ENCODE measurements around the gene ARPC5L.
"Not testable (repeated sequence)": the region's sequence is repeated elsewhere in the genome, so short reads cannot be mapped to it uniquely, and the experiment has no call there.

Gene ARPC5L

DNA sequence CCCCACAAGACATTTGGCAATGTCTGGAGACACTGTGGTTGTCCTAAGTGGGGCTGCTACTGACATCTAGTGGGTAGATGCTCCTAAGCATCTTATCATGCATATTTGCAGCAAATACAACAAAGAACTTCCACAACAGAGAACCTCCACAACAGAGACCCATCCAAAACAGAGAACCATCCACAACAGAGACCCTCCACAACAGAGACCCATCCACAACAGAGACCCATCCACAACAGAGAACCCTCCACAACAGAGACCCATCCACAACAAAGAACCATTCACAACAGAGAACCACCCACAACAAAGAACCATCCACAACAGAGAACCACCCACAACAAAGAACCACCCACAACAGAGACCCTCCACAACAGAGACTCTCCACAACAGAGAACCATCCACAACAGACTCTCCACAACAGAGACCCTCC, 32.8 kb downstream of the ARPC5L start:
- DNase-seq, result peak; percentile 30 to 45

- DNase-seq, result no peak
These were observed 35.9 kb downstream of the ARPC5L start for GRCh38 chr9:124897570-124898460.

DNA sequence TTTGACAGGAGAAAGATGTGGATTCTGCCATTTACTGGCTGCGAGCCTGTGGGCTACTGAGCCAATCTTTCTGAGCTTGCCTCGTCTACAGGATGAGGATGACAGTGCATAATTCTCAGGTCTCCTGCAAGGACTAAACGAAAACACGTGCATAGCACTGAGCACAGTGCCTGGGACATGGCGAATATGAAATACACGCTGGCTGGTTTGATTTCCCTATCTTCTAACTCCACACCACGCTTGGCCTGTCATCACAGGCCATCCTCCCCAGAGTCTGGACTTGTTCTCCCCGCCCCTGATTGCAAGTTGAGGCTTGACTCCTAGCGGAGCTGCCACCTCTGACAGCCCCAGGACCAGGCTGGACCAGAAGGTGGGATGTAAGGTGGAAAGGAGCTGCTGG, 37.9 kb downstream of the ARPC5L start:
- no peak for DNase-seq

- DNase-seq, result no peak
These were observed 45.0 kb downstream of the ARPC5L start for GRCh38 chr9:124906966-124907365.

- no peak for DNase-seq
These were observed 46.2 kb downstream of the ARPC5L start for GRCh38 chr9:124908098-124908497.

DNA sequence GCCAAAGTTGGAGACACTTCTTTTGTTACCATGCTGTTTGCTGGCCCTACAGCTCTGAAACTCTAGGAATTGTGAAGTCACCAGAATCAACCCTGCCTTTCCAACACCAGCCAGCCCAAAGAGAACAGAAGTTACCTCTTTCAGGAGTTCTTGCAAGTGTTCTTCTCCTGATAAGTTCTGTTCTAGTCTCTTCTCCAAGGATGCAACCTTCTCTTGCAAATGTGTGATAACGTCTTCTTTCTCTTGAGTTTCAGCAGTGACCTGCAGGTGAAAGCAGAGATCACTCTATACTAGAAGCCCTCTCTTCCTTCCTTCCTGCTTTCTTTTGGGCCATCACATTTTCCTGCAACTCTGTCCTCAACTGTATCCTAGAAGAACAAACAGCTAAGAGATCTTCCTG, 49.8 kb downstream of the ARPC5L start:
- DNase-seq, result no peak

GRCh38 chr9:124913378-124913777, 51.4 kb downstream of the ARPC5L start:
- no peak for DNase-seq

DNA sequence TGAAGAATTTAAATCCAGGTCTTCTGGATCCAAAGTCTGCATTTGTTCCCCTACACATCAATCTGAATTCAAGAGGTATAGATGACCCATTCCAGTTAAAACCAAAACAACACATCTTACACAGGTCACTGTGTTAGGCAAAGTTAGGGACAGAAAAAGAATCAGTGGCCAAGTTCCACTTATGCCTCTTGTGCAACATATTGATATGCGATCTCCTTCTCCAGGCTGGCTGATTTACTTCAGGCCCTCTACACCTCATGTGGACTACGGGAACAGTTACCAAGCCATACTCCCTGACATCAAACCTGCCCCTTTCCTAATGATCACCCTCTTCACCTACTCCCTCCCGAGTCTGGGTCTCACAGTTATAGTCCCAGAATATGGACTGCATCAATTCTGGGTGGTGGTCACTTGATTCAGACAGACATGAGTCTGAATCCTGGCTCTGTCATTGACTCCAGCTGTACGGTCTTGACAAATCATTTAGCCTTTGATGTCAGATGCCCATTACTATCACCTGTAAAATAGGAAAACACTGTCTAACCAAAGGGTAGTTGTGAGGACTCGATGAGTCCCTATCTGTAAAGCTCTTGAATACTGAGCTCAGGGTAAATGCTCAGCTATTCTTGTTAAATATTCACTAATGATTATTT, 52.9 kb downstream of the ARPC5L start:
- DNase-seq, result no peak

DNA sequence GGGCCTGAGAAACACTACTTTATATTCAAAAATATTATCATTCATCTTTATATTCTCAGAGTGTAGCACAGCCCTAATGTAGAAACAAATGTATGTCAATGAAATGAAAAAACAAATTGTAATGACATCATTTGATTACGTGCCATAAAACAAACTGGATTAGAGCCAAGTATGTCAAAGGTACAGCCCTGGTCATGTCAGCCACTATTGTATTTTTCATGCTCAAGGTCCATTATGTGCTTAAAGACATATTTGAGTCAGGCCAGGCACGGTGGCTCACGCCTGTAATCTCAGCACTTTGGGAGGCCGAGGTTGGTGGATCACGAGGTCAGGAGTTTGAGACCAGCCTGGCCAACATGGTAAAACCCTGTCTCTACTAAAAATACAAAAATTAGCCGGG, 58.5 kb downstream of the ARPC5L start:
- DNase-seq, result not testable (repeated sequence)

Measured in NCI-H524 (cell line).